ENCODE data around the gene SIGLEC11.
"Not testable (repeated sequence)": the region's sequence is repeated elsewhere in the genome, so short reads cannot be mapped to it uniquely, and the experiment has no call there.

The SIGLEC11 gene

DNA sequence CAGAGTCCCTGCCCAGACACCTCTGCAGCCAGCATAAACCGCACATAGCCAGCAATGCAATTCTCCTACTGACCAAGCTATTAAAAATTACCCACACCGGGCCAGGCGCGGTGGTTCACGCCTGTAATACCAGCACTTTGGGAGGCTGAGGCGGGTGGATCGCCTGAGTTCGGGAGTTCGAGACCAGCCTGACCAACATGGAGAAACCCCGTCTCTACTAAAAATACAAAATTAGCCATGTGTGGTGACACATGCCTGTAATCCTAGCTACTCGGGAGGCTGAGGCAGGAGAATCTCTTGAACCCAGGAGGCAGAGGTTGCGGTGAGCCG, 36.1 kb downstream of the SIGLEC11 start:
- not testable (repeated sequence) for DNase-seq

DNA sequence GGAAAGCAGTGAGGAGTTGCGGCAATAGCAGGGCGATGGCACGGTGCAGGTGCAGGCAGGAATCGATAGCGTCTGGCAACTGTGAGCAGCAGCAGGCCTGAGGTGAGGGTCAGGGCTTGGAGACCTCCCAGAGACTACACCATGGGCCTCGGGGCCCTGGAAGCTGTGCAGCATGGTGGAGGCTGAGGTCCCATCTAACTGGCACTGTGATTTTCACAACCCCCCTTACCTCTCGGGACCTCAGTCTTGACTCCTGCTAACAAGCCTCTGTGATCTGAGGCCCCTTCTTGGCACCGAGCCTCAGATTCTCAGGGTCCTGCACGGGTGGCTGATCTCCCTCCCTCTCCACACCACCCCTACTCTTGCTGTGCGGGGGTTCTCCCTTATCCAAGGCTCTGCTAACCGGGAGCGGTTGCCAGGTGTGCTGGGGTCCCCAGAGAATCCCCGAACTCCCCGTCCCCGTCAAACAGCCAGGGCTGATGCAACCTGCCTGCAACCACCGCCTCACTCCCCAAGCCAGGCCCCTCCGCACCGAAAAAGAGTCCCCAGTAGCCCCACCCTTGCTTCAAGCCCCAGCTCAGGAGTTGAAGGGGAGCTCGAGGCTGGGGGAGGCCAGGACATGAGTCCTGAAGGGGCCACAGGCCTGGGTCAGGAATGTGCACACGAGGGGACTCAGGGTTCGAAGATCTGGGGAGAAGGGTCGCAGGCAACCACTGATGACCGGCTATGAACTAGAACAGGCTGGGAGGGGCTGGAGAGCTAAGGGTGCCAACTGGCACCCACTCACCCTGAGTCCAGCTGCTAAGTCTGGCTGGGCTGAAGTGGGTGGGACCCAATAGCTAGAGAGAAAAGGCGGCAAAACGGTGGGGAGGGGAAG, 36.7 kb downstream of the SIGLEC11 start:
- DNase-seq, result no peak

DNA sequence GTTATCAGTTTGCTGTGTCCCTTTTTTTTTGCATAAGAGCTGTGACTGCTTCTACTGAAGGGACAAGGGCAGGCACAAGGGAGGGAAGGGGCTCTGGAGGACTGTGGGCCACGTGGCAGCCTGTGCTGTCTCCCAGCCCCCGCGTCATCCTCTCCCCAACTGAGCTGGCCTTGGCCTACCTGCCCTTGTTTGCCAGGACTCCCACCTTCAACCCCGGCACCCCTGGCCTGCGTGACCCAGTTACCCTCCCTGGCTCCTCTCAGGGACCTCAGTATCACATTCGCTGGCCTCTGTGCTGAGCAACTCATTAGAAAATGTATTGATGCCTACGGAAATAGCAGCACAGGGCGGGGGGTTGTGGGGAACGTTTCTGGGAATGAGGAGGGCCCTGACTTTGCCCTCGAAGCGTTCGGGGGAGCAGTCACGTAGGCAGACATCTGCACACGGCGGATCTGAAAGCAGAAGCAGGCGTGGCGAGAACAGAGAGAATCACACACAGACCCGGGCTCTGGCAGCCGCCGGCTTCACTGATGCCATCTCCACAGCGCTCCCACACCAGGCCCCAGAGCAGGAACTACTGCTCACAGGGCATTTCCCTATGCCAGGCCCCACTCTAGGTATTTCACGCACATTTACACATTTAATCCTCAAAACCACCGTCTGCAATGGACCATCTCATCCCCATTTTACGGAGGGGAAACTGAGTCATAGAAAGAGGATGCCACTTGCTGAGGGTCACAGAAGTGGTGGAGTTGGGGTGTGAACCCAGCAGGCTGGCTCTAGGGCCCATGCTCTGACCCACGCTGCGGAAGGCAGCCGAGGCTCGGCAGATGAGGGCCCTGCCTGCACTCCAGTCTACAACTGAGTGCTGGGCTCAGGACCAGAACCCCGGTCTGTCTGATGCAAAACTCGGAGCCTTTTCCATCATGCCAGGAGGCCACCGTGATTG, 37.6 kb downstream of the SIGLEC11 start:
- no peak for DNase-seq

DNA sequence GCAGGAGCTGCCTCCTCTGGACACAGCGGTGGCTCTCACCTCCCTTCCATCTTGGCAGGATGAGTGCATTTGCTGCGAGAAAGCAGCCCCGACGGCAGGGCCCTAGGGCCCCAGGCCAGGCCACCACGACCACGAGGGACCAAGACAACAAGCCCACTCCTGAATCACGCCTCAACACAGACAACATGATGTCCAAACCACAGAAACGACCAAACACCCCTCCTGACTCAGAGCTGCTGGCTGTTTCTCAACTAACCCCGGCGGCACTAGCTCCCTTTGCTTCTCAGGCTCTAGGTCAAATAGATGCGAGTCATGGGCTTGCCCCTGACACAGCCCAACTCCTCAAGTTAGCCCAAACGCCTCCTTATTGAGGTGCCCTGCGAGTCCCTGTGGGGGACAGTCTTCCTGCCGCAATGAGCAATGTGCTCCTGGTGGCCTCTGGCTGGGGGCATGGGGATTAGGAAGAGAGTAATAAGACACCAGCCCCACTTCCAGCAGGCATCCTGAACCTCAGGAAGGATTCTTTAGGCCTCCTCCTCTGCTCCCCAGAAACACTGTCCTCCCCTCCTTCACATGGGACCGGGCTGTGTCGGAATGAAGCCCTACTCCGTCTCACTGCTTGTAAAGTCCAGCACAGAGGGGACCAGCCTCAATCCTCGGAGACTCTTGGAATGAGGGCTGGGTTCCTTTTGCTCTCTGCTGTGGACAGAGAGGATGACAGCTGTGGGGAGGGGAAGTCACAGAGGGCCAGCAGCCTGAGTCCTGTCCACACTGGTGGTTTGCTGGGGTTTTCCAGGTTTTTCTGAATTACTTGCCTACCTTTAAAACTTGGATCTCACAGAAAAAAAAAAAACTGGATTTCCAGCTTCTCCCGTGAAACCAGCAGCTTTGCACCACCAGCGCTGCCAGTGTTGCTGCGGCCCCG, 38.8 kb downstream of the SIGLEC11 start:
- no peak for DNase-seq

GRCh38 chr19:49920624-49921363, 40.2 kb downstream of the SIGLEC11 start:
- DNase-seq, result no peak

DNA sequence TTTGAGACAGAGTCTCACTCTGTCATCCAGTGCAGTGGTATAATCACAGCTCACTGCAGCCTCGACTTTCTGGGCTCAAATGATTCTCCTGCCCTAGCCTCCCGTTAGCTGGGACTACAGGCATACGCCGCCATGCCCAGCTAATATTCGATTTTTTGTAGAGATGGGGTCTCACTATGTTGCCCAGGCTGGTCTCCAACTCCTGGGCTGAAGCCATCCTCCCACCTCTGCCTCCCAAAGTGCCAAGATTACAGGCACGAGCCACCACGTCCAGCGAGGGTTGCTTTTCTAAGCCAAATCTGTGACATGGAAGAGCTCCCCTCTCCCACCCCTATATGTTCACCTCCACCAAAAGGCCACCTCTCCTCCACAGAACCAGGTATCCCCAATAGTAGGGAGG, 42.9 kb downstream of the SIGLEC11 start:
- DNase-seq, result no peak

GRCh38 chr19:49916839-49917733, 43.9 kb downstream of the SIGLEC11 start:
- DNase-seq, result no peak

- no peak for DNase-seq
Measured at GRCh38 chr19:49915271-49915670, 45.7 kb downstream of the SIGLEC11 start.

DNA sequence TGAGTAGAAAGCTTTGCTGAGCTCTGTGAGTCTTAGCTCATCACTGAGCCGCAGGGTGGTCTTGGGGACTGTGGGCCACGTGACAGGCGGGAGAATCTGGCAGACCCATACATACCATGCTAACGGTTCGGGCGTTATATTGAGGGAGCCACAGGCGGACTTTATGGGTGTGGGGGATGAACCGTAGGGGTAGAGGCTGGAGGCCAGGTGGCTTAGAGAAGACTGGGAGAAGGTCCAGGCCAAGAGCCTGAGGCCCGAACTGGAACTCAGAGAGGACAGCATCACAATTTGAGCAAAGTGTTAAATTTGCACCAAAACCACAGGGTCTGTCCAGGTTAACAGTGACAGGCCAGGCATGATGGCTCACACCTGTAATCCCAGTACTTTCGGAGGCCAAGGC, 47.3 kb downstream of the SIGLEC11 start:
- DNase-seq, result no peak

DNA sequence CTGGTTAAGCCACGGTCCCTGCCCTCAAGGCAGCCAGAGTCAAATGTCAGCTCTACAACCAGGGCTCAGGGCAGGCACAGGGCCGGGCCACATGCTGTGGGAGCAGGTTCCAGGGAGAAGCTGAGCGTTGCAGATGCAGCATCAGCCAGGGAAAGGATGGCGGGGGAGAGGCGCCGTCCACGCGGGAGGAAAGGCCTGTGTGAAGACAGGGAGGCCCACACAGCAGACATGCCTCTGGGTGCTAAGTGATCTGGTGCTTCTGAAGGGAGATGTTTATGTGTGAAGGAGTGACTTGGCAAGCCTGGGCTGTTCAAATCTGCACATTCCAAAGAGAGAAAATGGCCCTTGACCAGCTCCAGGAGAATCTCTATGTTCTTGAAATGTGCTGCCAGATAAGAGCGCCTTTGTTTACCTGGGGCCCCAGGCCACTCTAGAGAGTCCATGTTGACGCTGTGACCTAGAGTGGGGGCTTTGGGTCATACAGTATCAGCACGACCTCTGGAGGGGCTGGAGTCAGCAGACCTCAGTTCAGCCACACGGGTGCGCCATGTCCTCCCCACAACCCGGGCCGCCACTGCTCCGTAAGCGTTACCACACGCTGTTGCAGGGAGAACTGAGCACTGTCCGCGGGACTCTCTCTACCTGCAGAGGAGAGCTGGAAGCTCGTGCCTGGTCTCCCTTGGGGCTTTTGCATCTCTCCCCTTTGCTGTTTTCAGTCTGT, 47.8 kb downstream of the SIGLEC11 start:
- no peak for DNase-seq

- peak; percentile 47 to 57 for DNase-seq
Measured at GRCh38 chr19:49911381-49912145, 49.4 kb downstream of the SIGLEC11 start.

DNA sequence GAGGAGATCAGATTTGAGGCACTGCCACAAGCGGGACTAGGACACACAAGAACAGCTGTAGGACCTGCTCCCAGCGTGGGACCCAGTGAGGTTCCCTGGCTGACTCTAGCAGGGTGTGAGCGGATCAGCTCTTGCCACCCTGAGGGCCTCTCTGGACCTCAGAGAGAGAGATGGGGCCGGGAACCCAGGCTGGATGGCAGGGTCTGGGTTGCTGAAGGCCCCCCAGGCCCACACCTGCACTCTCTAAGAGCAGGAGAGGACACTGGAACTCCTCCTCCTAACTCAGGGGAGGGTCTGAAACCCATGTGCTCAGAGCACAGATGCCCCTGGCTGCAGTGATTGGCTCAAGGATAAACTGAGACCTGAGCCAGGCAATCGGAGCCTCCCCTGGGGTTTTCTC, 50.8 kb downstream of the SIGLEC11 start:
- DNase-seq, result no peak

- no peak for DNase-seq
Measured at GRCh38 chr19:49908480-49909420, 52.2 kb downstream of the SIGLEC11 start.

- DNase-seq, result no peak
Measured at GRCh38 chr19:49907745-49908446, 53.1 kb downstream of the SIGLEC11 start.

- no peak for DNase-seq
Measured at GRCh38 chr19:49906879-49907564, 54.0 kb downstream of the SIGLEC11 start.

- DNase-seq, result no peak
Measured at GRCh38 chr19:49904136-49904535, 56.8 kb downstream of the SIGLEC11 start.

Data from activated CD4-positive, alpha-beta T cell treated with anti-CD3 and anti-CD28 coated beads, Interleukin-2, amount 50 U/mL, for 48 hours (primary cell).